ENCODE results near the gene NFASC. TPM values are rescaled to one million over a fixed set of nuclear protein-coding genes. Genes with fewer than 3 reads are reported as not detected.

The NFASC gene
- 2.3 TPM in 2 replicates for polyA plus RNA-seq (2013)

DNA sequence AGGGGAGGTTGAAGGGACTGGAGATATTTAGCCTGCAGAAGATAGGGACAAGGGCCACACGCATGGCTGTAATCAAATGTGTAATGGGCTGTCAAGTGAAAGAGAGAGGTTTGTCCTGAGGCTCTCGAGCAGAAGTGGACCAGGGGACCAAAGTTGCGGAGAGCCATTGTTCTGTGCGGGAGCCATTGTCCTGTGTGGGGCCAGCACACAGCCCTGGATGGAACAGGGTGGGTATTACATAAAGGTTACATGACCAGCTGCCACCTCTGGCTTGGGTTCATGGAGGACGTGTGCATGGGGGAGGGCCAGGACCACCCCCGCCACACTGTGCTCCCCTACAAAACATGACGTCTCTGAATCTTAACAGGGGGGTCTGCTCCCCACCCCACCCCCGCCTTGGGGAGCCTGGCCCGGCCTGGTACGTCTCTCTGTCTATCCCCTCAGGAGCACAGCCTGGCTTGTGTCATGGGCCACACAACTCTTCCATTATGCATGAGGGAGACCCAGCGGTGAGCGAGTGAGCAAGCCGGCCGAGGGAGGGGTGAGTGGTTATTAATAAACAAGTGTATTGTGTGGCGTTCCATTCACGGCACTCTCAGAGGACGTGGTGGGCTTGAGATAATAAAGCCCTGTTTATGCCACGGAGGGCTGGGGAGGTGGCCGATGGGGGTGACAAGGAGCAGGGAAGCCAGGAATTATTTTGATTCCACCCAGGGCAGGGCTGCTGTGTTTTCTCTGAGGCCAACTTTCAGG is at the start of gene NFASC:
NFASC (plus strand) TSS at position 703 of the 753 bp plus-strand sequence. CDS start 73,454 bp downstream, outside the sequence.
- Histone ChIP-seq H3K23ac (ENCODE audit: low read length) (no peak within 1 kb of the TSS), H4K91ac (ENCODE audit: low read depth, low read length) (no peak within 1 kb of the TSS), H3K9me3 (ENCODE audit: insufficient read depth, low read depth, low read length) (peaks cover 1% of the 10 kb centered on the region), H3K36me3 (ENCODE audit: control insufficient read depth in 1 of 2, insufficient read depth in 2 of 2, low read length in 2 of 2) (no peaks in the 10 kb centered on the region), H2BK120ac (ENCODE audit: insufficient read depth, low read length, poor library complexity) (no peak within 1 kb of the TSS), H3K27ac (ENCODE audit: low read depth, low read length) (no peak within 1 kb of the TSS), H4K12ac (ENCODE audit: low read depth, low read length) (no peak within 1 kb of the TSS), H3K4me3 (ENCODE audit: low read depth, low read length) (no peak within 1 kb of the TSS), H3K4me1 (ENCODE audit: control insufficient read depth in 1 of 2, insufficient read depth in 2 of 2, low read length in 2 of 2) (no peaks in the 10 kb centered on the region), H3K4me2 (ENCODE audit: low read length) (no peak within 1 kb of the TSS), H2AK5ac (ENCODE audit: low read length) (no peak within 1 kb of the TSS), H3K4ac (ENCODE audit: low read depth, low read length) (no peak within 1 kb of the TSS), H3K18ac (ENCODE audit: low read length) (no peak within 1 kb of the TSS), H3K79me2 (ENCODE audit: control insufficient read depth, insufficient read depth, low read length, poor library complexity) (no peaks in the 10 kb centered on the region), H2BK5ac (ENCODE audit: low read depth, low read length, poor library complexity) (no peak within 1 kb of the TSS), H3K14ac (ENCODE audit: low read length) (no peak within 1 kb of the TSS), H3K9ac (ENCODE audit: low read length) (no peak within 1 kb of the TSS), H3K27me3 (ENCODE audit: insufficient read depth, low read length) (no peaks in the 10 kb centered on the region), H2BK12ac (ENCODE audit: low read length) (no peak within 1 kb of the TSS), H4K8ac (ENCODE audit: low read depth, low read length) (no peak within 1 kb of the TSS), H3K79me1 (ENCODE audit: low read length) (no peaks in the 10 kb centered on the region), H2AFZ (ENCODE audit: insufficient read depth, low read length, poor library complexity) (no peak within 1 kb of the TSS)
- WGBS (ENCODE audit: extremely low coverage, insufficient coverage, insufficient read length) = no CpG with 5 or more reads among the region's 19 CpGs
- no peak for DNase-seq

DNA sequence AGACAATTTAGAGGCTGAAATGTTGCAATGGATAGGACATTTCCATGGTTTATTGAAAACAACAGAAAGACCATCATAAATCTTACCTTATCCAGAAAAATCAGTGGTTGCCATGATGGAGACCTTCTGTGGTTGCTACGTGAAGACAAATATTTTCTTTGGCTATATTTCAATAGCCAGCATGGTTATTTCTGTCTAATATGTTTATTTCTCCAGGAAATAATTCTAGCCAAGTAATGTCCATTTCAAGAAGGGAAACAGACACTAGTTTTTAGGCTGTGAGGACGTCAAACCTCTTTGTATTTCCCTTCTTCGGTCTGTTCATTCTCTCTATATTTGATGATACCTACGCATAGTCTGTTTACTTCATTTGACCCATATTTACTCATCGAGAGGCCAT is 49.2 kb upstream of the NFASC start:
- Histone ChIP-seq H2AFZ (ENCODE audit: insufficient read depth, low read length, poor library complexity) (no peak overlapping the region), H3K23ac (ENCODE audit: low read length) (no peak overlapping the region), H3K27me3 (ENCODE audit: insufficient read depth, low read length) (no peaks in the 10 kb centered on the region), H2AK5ac (ENCODE audit: low read length) (no peak overlapping the region), H2BK120ac (ENCODE audit: insufficient read depth, low read length, poor library complexity) (no peak overlapping the region), H2BK5ac (ENCODE audit: low read depth, low read length, poor library complexity) (no peak overlapping the region), H3K36me3 (ENCODE audit: control insufficient read depth in 1 of 2, insufficient read depth in 2 of 2, low read length in 2 of 2) (no peaks in the 10 kb centered on the region), H3K4me1 (ENCODE audit: control insufficient read depth in 1 of 2, insufficient read depth in 2 of 2, low read length in 2 of 2) (no peaks in the 10 kb centered on the region), H3K27ac (ENCODE audit: low read depth, low read length) (no peak overlapping the region), H3K9me3 (ENCODE audit: insufficient read depth, low read depth, low read length) (no peaks in the 10 kb centered on the region), H4K12ac (ENCODE audit: low read depth, low read length) (no peak overlapping the region), H3K4me3 (ENCODE audit: low read depth, low read length) (no peak overlapping the region), H3K79me2 (ENCODE audit: control insufficient read depth, insufficient read depth, low read length, poor library complexity) (no peaks in the 10 kb centered on the region), H4K8ac (ENCODE audit: low read depth, low read length) (no peak overlapping the region), H3K9ac (ENCODE audit: low read length) (no peak overlapping the region), H3K14ac (ENCODE audit: low read length) (no peak overlapping the region), H3K4me2 (ENCODE audit: low read length) (no peak overlapping the region), H3K4ac (ENCODE audit: low read depth, low read length) (no peak overlapping the region), H4K91ac (ENCODE audit: low read depth, low read length) (no peak overlapping the region), H2BK12ac (ENCODE audit: low read length) (no peak overlapping the region), H3K18ac (ENCODE audit: low read length) (no peak overlapping the region), H3K79me1 (ENCODE audit: low read length) (no peaks in the 10 kb centered on the region)
- DNase-seq = no peak
- WGBS (ENCODE audit: extremely low coverage, insufficient coverage, insufficient read length) = no CpG with 5 or more reads among the region's 5 CpGs

DNA sequence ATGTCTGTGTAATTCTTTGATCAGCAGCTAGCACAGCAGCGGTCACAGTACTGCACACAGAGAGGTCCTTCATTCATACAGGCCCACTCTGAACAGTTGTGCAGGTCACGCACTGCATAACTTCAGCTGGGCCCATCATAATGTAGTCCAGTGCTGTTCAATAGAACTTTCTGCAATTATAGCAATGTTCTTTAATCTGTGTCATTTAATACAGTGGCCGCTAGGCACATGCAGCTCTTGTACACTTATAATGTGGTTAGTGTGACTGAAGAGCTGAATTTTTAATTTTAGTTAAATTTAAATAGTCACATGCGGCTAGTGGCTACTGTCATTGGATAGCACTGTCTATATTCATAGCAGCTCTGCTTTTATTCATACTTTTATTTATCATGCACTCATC is 48.7 kb upstream of the NFASC start:
- Histone ChIP-seq H4K91ac (ENCODE audit: low read depth, low read length) (no peak overlapping the region), H3K23ac (ENCODE audit: low read length) (no peak overlapping the region), H3K4me1 (ENCODE audit: control insufficient read depth in 1 of 2, insufficient read depth in 2 of 2, low read length in 2 of 2) (no peaks in the 10 kb centered on the region), H2BK120ac (ENCODE audit: insufficient read depth, low read length, poor library complexity) (no peak overlapping the region), H3K9ac (ENCODE audit: low read length) (no peak overlapping the region), H2BK5ac (ENCODE audit: low read depth, low read length, poor library complexity) (no peak overlapping the region), H4K12ac (ENCODE audit: low read depth, low read length) (no peak overlapping the region), H4K8ac (ENCODE audit: low read depth, low read length) (no peak overlapping the region), H2AFZ (ENCODE audit: insufficient read depth, low read length, poor library complexity) (no peak overlapping the region), H3K4ac (ENCODE audit: low read depth, low read length) (no peak overlapping the region), H3K27ac (ENCODE audit: low read depth, low read length) (no peak overlapping the region), H3K27me3 (ENCODE audit: insufficient read depth, low read length) (no peaks in the 10 kb centered on the region), H3K18ac (ENCODE audit: low read length) (no peak overlapping the region), H2BK12ac (ENCODE audit: low read length) (no peak overlapping the region), H3K36me3 (ENCODE audit: control insufficient read depth in 1 of 2, insufficient read depth in 2 of 2, low read length in 2 of 2) (no peaks in the 10 kb centered on the region), H3K79me1 (ENCODE audit: low read length) (no peaks in the 10 kb centered on the region), H3K79me2 (ENCODE audit: control insufficient read depth, insufficient read depth, low read length, poor library complexity) (no peaks in the 10 kb centered on the region), H3K4me2 (ENCODE audit: low read length) (no peak overlapping the region), H3K4me3 (ENCODE audit: low read depth, low read length) (no peak overlapping the region), H3K14ac (ENCODE audit: low read length) (no peak overlapping the region), H3K9me3 (ENCODE audit: insufficient read depth, low read depth, low read length) (no peaks in the 10 kb centered on the region), H2AK5ac (ENCODE audit: low read length) (no peak overlapping the region)
- DNase-seq = no peak
- no CpG with 5 or more reads among the region's 4 CpGs for WGBS (ENCODE audit: extremely low coverage, insufficient coverage, insufficient read length)

GRCh38 chr1:204826970-204827369 is 43.7 kb upstream of the NFASC start:
- peak in 1 of 2 donors; percentile 39 for DNase-seq
- no peak overlapping the region for H3K18ac ChIP-seq (ENCODE audit: low read length)
- H4K91ac ChIP-seq (ENCODE audit: low read depth, low read length) = no peak overlapping the region
- no peak overlapping the region for H3K27ac ChIP-seq (ENCODE audit: low read depth, low read length)
- no peak overlapping the region for H3K14ac ChIP-seq (ENCODE audit: low read length)
- H2AFZ ChIP-seq (ENCODE audit: insufficient read depth, low read length, poor library complexity) = no peak overlapping the region
- peaks cover 8 to 11% of the 10 kb centered on the region in 2 experiments for H3K4me1 ChIP-seq (ENCODE audit: control insufficient read depth in 1 of 2, insufficient read depth in 2 of 2, low read length in 2 of 2)
- no CpG with 5 or more reads among the region's 4 CpGs for WGBS (ENCODE audit: extremely low coverage, insufficient coverage, insufficient read length)
- H3K79me1 ChIP-seq (ENCODE audit: low read length) = no peaks in the 10 kb centered on the region
- H2AK5ac ChIP-seq (ENCODE audit: low read length) = no peak overlapping the region
- H3K36me3 ChIP-seq (ENCODE audit: control insufficient read depth in 1 of 2, insufficient read depth in 2 of 2, low read length in 2 of 2) = no peaks in the 10 kb centered on the region
- no peak overlapping the region for H2BK12ac ChIP-seq (ENCODE audit: low read length)
- no peak overlapping the region for H2BK120ac ChIP-seq (ENCODE audit: insufficient read depth, low read length, poor library complexity)
- H3K4ac ChIP-seq (ENCODE audit: low read depth, low read length) = no peak overlapping the region
- no peak overlapping the region for H3K23ac ChIP-seq (ENCODE audit: low read length)
- H3K9ac ChIP-seq (ENCODE audit: low read length) = no peak overlapping the region
- H3K4me3 ChIP-seq (ENCODE audit: low read depth, low read length) = no peak overlapping the region
- no peaks in the 10 kb centered on the region for H3K9me3 ChIP-seq (ENCODE audit: insufficient read depth, low read depth, low read length)
- no peak overlapping the region for H3K4me2 ChIP-seq (ENCODE audit: low read length)
- no peaks in the 10 kb centered on the region for H3K27me3 ChIP-seq (ENCODE audit: insufficient read depth, low read length)
- no peak overlapping the region for H4K12ac ChIP-seq (ENCODE audit: low read depth, low read length)
- no peak overlapping the region for H4K8ac ChIP-seq (ENCODE audit: low read depth, low read length)
- H3K79me2 ChIP-seq (ENCODE audit: control insufficient read depth, insufficient read depth, low read length, poor library complexity) = no peaks in the 10 kb centered on the region
- no peak overlapping the region for H2BK5ac ChIP-seq (ENCODE audit: low read depth, low read length, poor library complexity)

All from trophoblast cell (in vitro differentiated cells and primary cell).